HG03571 (cell line): ENCODE results near the gene TMEM116.
"Not testable (repeated sequence)": the region's sequence is repeated elsewhere in the genome, so short reads cannot be mapped to it uniquely, and the experiment has no call there.

Experiments
- ATAC-seq: cut with Tn5 transposase; IDR thresholded peaks from one replicate; pipeline ENCODE4 v1.9.1; 2021; ENCODE audit not compliant: unreplicated experiment

Gene TMEM116

DNA sequence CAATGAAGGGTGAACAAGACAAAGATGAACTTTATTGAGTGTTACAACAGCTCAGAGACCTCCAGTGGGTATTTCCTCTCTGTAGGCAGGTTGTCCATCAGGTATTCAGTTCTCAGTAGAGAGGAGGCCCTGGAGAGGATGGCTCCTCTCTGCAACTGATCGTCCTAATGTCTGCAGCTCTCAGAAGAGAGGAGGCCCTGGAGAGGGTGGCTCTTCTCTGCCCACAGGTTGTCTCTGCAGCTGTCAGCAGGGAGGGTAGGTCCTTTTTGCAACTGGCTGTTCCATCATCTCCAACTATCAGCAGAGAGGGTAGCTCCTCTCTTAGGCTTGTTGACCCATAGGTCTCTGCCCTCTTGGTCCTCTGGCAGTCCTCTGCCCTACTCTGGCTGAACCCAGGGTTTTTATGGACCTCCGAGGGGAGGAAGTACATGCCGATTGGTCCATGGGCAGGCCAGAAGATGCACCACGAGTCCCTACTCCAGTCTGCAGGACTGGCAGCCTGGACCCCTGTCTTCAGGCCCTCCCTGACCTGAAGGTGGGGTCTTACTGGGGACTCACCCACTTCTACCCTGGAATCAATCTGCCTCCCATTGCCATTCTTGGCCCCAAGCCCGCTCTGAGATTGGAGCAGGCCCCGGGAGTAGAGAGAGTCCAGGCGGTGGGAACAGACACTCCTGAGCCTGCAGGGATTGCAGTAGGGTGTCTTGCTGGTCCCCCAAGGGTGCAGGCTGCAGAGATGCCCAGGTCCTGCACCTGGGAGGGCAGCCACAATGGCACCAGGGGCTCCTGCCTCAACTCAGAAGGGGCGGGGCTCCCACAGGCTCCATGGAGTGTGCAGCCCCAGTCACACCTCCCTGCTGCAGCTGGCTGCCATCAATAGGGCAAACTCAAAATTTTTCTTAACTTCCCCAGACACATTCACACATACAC lies 2.3 kb downstream of the TMEM116 start:
- no peak for ATAC-seq

DNA sequence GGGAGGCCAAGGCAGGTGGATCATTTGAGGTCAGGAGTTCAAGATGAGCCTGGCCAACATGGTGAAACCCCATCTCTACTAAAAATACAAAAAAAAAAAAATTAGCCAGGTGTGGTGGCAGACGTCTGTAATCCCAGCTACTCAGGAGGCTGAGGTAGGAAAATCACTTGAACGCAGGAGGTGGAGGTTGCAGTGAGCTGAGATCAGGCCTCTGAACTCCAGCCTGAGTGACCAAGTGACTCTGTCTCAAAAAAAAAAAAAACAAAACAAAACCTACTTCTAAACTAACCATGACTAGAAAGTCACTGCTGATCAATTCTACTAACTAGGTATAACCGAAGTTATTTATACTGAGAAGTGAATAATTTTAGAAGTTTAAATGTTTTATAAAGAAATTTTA lies 3.4 kb downstream of the TMEM116 start:
- ATAC-seq = not testable (repeated sequence)

DNA sequence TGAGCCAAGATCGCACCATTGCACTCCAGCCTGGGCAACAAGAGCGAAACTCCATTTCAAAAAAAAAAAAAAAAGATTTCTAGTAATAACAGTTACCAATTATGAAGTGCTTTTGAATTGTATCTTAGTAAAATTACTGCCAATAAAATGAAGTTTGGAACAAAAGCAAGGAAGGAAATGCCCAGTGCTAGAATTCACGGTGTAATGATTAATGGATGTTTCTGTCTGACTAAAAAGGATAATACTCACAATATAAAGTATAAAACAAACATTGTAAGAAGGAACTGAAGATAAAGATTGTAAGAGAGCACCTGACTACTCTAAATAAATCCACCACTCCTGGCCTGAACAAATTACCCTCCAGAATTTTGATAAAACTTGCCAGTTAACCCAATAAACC lies 4.0 kb downstream of the TMEM116 start:
- ATAC-seq = no peak

DNA sequence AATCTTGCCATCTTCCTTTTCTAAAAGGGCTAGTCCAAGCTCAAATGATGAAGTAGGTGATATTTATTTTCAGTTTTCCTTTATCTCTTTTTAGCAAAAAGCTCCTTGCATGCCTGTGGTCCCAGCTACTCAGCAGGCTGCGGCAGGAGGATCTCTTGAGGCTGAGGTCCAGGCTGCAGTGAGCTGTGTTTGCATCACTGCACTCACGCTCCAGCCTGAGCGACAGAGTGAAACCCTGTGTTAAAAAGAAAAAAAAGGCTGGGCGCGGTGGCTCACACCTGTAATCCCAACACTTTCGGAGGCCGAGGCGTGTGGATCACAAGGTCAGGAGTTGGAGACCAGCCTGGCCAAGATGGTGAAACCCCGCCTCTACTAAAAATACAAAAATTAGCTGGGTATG lies 5.0 kb downstream of the TMEM116 start:
- ATAC-seq = no peak

DNA sequence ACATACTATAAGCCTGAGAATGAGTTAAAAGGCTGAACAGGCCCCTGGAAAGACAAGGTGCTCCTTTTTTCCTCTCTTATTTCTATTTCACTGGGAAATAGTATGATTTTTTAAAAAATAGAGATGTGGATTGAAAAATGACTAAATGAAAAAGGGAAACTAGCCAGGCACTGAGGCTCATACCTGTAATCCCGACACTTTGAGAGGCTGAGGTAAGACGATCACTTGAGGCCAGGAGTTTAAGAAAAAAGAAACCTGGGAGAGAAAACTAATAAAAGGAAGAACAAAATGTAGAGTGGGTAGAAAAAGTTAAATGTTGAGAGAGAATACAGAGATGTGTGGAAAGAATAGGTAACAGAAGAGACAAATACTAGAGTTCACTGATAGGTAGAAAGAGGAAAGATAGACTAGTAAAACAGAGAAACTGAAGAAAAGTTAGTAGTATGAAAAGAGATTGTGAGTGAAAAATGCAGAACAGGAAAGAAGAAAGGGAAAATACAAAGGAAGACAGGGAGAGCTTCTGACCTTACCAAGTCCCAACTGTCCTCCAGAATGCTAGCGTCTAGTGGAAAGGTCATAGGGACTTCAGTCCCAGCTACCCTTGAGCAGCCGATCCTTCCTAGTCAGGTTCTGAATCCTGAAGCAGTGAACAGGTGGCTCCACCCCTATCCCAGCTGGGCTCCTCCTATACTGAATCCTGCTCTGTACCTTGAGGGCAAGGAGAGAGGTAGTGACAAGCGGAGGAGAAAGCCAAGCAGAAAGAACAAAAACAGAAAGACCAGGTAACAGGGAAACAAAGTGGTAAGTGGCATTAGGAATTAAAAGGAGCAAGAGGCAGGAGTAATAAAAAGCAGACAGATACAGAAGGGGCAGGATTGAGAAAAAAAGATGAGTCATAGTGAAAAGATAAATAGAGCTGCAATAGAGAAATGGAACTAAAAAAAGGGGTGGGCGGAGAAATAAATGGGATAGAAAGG lies 7.3 kb downstream of the TMEM116 start:
- no peak for ATAC-seq

DNA sequence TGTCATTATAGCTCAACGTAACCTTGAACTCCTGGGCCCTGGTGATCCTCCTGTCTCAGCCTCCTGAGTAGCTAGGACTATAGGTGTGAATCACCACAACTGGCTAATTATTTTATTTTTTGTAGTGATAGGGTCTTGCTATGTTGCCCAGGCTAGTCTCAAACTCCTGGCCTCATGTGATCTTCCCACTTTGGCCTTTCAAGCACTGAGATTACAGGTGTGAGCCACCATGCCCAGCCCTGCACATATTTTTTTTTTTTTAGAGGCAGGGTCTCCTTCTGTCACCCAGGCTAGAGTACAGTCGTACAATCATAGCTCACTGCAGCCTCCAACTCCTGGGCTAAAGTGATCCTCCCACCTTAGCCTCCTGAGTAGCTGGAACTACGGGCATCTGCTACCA lies 8.9 kb downstream of the TMEM116 start:
- no peak for ATAC-seq

DNA sequence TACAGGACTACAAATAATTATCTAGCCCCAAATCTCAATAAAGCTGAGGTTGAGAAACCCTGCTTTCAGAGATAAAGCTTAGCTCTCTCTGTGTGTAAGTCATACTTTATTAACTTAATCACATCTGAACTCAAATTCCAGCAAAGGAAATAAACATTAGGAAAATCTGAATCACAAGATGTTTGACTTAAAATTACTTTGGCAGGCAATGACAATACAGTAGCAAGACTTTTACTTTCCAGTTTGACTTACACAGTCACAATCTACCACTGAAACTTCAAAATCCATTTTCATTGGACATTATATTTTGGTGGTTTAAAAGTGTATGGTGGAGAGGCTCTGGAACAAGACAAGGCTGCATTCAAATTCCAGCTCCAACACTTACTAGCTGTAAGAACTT lies 11.4 kb downstream of the TMEM116 start:
- no peak for ATAC-seq

DNA sequence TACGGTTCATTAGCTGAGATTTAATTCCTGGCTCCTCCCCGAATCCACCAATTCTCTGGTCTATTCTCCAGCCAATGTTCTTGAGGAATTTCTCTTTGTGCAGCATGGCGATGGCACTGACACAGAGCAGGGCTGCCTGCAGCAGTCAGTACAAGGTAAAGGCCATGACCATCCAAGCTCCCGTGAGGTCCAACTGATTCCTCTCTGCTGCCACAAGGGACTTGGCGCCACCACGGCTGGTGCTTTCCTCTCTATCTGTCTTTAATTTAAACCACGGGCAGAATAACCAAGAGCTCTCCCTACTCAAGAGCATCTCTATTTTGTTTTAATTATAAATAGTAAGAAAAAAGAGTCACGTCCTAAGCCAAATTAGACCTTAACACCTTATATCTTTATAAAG lies 12.1 kb downstream of the TMEM116 start:
- ATAC-seq = no peak

DNA sequence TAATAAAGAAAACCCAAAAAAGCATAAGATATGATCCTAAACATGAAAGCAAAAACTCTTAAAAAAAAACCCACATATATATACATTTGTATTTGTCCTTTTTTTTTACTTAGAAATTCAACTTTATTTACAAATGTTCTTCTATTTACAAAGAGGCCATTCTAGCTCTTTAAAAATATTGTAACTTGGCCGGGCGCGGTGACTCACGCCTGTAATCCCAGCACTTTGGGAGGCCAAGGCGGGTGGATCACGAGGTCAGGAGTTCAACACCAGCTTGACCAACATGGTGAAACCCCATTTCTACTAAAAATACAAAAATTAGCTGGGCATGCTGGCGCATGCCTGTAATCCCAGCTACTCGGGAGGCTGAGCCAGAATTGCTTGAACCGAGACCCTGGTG lies 13.8 kb downstream of the TMEM116 start:
- ATAC-seq = not testable (repeated sequence)

DNA sequence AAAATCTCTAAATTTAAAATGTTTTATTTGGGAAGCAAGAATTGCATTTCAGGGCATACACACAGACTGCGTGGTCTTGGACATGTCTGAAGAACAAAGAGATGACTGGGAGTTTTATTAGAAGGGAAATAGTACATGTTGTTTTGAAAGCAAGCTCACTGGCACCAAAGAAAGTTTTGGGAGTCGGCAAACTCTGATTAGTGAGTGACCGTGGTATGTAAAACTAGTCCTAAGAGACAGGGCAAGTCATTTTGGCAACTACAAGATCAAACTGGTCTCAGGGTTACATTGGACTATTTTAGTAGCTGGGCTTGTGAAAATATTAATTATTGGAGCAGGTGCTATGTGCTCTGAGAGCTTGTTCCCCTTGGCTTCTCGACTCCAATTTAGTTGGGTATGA lies 14.9 kb downstream of the TMEM116 start:
- ATAC-seq = no peak

DNA sequence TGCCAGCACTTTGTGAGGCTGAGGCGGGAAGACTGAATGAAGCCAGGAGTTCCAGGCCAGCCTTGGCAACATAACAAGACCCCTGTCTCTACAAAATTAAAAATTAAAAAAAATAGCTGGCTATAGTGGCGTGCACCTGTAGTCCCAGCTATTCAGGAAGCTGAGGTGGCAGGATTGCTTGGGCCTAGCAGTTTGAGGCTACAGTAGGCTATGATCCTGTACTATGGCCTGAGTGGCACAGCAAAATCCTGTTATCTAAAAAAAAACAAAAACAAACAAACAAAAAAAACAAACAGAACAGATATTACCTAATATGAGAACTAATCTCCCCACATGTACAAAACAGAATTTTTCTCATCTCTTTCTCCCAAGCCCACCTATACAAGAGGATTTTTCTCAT lies 15.7 kb downstream of the TMEM116 start:
- ATAC-seq = no peak

DNA sequence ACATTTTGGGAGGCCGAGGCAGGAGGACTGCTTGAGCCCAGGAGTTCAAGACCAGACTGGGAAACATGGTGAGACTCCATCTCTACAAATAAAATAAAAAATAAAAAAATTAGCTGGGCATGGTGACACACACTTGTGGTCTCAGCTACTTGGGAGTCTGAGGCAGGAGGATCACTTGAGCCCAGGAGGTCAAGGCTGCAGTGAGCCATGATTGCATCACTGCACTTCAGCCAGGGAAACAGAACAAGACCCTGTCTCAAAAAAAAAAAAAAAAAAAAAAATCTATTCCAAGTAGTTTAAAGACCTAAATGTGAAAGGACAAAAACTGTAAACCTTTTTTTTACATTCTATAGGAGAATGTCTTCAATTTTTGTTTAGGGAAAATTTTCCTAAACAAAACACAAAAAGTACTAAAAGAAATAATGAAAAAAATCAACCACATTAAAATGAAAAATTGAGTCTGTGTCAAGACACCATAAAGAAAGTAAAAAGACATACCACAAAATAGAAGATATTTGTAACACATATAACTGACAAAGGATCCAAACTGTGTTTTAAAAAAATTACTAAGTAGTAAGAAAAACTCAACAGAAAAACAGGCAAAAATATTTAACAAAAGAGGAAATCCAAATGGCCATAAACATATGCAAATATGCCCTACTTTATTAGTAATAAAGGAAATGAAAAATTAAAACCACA lies 17.0 kb downstream of the TMEM116 start:
- ATAC-seq = no peak

DNA sequence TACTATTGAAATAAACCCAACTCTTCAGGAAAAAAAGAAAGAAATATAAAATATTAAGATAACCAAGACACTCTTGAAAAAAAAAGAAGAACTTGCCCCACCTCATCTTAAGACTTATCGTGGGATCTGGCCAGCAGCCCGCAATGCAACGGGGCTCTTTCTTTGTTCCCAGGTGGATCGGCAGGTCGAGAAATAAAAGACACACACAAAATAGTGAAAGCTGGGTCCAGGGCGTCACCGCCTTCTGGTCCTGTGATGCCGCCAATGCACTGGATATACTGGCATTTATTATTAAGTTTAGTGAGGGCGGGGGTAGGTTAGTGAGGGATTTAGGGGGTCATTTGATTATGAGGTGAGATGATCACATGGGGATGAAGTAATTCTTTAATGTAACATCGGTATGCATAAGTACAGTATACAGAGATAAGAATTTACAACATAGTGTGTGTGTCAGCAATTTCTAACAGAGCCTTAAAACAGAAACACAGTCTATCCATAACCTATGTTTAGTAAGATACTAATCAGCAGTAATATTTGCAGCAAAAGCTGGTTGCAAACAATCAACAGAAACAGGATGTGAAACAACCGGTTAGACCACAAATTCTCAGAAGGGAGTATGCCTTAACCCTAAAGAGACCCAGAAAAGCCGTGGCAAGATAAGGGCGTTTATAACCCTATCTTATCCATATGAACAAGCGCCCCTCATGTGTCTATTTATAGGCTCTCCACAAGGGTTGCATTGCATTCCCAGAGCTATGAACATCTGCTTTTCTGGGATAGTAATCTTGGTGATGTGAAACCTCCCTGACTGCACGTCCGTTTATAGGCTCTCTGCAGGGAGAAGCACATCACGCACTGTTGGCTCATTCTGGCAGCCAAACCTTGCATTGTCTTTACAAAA lies 18.5 kb downstream of the TMEM116 start:
- ATAC-seq = not testable (repeated sequence)

DNA sequence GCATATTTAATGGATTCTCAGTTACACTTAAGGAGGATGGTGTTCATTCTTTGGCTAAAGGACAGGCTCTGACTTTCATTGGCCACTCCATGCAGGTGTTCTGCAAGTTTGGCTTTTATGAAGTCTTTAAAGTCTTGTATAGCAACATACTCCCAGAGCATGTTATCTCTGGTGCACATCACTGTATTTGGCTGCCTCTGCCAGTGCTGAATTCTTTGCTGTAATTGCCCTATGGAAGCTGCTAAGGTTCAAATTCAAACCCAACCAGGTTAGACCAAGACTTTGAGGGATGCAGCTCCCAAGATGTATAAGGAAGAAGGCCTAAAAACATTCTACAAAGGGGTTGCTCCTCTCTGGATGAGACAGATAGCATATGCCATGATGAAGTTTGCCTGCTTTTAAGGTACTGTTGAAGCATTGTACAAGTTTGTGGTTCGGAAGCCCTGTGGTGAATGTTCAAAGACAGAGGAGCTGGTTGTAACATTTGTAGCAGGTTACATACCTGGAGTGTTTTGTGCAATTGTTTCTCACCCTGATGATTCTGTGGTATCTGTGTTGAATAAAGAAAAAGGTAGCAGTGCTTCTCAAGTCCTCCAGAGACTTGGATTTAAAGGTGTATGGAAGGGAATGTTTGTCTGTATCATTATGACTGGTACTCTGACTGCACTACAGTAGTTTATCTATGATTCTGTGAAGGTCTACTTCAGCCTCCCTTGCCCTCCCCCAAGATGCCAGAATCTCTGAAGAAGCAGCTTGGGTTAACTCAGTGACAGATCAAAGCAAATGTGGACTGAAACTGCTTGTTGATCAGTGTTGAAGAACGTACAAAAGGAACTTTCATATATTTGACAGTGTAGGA lies 19.4 kb downstream of the TMEM116 start:
- ATAC-seq = peak; percentile 58

DNA sequence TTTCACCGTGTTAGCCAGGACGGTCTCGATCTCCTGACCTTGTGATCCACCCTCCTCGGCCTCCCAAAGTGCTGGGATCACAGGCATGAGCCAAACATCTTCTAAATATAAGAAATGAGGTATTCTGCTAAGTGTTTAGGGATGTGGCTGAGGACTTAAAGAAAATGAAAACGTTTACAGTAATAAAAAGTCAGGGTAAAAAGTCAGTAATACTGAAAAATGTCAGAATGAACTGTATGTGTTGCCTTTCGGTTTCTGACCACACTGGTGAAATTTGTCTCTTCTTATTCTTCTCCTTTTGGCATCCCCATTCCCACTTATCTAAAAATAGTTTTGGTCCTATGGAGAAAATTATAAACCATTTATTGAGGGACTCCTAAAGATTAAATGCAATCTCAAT lies 20.5 kb downstream of the TMEM116 start:
- ATAC-seq = no peak

DNA sequence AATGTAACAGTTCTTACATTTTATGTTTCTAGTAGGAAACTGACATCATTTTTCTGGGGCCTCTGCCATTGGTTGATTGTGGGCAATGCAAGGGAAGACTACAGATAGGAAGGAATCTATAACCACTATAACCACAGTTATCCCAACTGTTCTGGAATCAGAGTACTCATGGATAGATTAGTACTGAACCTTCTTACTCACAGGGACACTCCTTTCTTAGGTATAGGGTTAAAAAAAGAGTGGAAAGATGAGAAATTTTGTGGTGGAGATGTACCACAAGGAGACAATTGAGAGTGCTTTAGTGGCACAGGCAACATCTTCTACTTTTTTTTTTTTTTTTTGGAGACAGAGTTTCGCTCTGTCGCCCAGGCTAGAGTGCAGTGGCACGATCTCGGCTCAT lies 21.0 kb downstream of the TMEM116 start:
- ATAC-seq = no peak

DNA sequence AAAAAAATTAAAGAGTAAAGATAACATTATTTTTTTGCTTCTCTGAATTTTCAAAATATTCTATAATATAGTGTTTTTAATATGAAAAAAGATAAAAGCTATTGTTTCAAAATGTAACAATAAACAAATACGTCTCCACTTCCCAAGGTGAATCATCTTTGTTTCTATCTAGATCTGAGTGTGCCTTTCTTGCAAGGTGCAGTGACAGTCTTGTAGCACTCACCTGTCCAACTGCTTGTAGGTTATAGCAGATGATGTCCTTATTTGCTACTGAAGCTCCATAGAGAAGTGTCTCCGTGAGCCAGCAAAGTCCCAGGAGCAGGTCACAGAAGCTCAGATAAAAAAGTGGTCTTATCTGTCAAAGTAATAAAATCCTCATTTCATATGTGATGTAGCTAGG lies 21.4 kb downstream of the TMEM116 start:
- no peak for ATAC-seq

DNA sequence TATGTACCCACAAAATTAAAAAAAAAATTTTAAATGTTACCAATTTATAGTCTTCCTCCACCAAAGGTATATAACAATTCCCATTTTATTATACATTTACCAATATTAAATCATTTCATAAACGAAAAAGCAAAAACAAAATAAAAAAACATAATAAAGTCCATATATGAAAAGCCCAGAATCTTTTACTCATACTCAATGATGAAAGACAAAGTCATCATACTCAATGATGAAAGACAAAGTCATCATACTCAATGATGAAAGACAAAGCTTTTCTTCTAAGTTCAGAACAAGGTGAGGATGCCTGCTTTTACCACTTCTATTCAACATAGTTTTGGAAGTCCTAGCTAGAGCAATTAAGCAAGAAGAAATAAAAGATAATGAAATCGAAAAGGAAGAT lies 28.1 kb downstream of the TMEM116 start:
- ATAC-seq = no peak

DNA sequence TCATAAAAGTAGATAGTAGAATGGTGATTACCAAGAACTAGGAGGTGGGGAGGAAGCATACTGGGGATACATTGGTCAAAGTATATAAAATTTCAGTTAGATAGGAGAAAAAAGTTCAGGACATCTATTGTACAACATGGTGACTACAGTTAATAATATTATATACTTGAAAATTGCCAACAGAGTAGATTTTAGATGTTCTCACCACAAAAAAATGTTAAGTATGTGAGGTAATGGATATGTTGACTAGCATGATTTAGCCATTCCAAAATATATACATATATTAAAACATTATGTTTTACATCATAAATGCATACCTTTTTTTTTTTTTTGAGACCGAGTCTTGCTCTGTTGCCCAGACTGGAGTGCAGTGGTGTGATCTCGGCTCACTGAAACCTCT lies 31.0 kb downstream of the TMEM116 start:
- ATAC-seq = no peak
